GM13976 (cell line): Measurements from ENCODE around the gene HDAC6.
"Not testable (repeated sequence)": the region's sequence is repeated elsewhere in the genome, so short reads cannot be mapped to it uniquely, and the experiment has no call there.

Experiments used
- DNase-seq: peaks from one replicate; pipeline ENCODE4 v3.0.0; 2012; ENCODE audit warnings: low spot score
- in situ Hi-C: fragments of 300-500 bp; cut with MboI; formaldehyde crosslinking; loops from one replicate; pipeline ENCODE4 v1.12.0; 2022; ENCODE audit warnings: low sequenced_read_pairs, mixed read lengths, inconsistent platforms; ENCODE audit not compliant: unreplicated experiment
- TF ChIP-seq, protein P1 (sequence below): IDR thresholded peaks from 2 replicates; pipeline ENCODE4 v1.5.1; 2012; ENCODE audit warnings: borderline replicate concordance, mild to moderate bottlenecking; ENCODE audit not compliant: insufficient read depth; ENCODE audit errors: extremely low read depth, missing control alignments, control extremely low read depth

The HDAC6 gene

DNA sequence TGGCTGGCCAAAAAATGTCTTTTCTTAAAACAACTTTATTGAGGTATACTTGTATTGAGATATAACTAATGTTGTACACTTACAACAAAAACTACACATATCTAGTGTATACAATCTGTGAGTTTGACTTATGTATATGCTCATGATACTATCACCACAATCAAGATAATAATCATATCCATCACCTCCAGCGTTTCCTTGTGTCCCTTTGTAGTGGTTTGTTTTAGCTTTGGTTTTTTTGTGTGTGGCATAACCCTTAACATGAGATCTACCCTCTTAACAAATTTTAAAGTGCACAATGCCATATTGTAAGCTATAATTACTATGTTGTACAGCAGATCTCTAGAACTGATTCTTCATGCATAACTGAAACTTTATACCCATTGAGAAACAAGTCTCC is 47.0 kb downstream of the HDAC6 start:
- TF ChIP-seq, protein P1, sequence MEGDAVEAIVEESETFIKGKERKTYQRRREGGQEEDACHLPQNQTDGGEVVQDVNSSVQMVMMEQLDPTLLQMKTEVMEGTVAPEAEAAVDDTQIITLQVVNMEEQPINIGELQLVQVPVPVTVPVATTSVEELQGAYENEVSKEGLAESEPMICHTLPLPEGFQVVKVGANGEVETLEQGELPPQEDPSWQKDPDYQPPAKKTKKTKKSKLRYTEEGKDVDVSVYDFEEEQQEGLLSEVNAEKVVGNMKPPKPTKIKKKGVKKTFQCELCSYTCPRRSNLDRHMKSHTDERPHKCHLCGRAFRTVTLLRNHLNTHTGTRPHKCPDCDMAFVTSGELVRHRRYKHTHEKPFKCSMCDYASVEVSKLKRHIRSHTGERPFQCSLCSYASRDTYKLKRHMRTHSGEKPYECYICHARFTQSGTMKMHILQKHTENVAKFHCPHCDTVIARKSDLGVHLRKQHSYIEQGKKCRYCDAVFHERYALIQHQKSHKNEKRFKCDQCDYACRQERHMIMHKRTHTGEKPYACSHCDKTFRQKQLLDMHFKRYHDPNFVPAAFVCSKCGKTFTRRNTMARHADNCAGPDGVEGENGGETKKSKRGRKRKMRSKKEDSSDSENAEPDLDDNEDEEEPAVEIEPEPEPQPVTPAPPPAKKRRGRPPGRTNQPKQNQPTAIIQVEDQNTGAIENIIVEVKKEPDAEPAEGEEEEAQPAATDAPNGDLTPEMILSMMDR: no peak
- in situ Hi-C loops: no loop called here
- DNase-seq: no peak

DNA sequence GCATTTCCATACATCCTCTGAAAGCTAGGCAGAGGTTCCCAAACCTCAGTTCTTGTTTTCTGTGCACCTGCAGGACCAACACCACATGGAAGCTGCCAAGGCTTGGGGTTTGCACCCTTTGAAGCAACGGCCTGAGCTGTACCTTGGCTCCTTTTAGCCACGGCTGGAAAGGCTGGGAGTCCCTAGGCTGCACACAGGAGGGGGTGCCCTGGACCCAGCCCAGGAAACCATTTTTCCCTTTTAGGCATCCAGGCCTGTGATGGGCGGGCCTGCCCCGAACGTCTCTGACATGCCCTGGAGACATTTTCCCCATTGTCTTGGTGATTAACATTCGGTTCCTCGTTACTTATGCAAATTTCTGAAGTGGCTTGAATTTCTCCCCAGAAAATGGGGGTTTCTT is 51.0 kb downstream of the HDAC6 start:
- TF ChIP-seq, protein P1: no peak
- DNase-seq: no peak
- in situ Hi-C loops: no loop called here

DNA sequence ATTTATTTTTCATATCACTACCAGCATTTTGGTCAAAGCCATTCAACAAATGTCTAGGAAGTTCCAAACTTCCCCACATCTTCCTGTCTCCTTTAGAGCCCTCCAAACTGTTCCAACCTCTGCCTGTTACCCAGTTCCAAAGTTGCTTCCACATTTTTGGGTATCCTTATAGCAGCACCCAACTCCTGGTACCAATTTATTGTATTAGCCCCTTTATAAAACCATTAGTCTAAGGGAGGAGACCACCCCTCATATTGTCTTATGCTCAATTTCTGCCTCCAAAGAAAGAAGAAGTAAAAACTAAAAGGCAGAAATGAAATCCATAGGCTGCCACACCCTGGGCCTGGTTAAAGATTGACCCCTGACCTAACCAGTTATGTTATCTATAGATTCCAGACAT is 51.6 kb downstream of the HDAC6 start:
- DNase-seq, in situ Hi-C loops: not testable (repeated sequence)

DNA sequence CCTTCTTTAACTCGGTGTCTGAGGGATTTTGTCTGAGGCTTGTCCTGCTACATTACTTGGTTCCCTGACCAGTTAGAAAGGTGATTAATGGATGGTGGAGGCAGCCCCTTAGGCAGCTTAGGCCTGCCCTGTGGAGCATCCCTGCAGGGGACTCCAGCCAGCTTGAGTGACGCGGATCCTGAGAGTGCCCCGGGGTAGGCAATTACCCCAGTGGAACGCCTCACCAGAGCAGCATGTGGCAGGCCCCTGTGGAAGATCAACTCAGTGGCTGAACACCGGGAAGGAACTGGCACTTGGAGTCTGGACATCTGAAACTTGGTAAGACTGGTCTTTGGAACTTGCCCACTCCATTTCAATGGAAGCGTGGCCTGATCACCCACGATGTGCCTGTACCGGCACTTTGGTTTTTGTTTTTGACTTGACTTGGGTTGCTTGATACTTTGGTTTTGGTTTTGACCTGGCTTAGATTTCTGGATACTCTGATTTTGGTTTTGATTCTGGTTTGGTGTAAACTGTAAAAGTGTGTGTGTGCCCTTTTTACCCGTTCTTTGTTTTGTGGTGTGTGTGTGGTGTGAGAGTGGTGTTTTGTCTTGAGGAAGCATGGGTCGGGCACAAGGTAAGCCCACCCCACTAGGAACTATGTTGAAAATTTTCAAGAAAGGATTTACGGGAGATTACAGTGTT is 52.4 kb downstream of the HDAC6 start:
- in situ Hi-C loops, DNase-seq: not testable (repeated sequence)

DNA sequence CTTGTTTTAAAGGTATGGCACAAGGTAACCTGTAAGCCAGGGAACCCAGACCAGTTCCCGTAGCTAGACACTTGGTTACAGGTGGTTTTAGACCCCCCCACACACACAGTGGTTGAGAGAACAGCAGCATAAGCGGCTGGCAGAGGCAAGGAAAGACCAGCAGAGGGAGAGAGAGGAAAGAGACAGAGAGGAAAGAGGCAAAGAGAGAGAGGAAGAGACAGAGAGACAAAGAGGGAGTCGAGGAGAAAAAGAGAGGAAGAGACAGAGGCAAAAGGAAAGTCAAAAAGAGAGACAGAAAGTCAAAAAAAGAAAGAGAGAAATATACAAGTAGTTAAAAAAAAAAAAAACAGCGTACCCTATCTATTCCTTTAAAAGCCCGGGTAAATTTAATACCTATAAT is 53.0 kb downstream of the HDAC6 start:
- TF ChIP-seq, protein P1: no peak
- no peak for DNase-seq
- in situ Hi-C loops: no loop called here

DNA sequence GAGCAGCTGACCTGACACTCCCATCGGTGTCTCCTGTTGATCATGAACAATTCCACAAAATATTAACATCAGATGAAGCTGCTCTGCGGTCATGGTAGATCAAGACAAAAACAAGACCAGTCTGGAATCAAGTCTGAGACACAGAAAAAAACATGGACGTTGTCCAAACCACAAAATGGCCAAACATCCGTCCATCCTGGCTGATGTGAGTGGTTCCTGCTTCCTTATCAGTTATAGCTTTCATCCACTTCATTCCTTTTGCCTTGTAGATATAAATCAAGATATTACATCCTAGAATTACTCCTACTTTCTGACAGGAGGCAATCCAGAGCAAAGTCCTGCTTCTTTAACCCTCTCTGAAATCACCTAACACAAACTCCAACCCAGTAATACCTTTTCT is 62.3 kb downstream of the HDAC6 start:
- TF ChIP-seq, protein P1: no peak
- in situ Hi-C loops: no loop called here
- DNase-seq: no peak

DNA sequence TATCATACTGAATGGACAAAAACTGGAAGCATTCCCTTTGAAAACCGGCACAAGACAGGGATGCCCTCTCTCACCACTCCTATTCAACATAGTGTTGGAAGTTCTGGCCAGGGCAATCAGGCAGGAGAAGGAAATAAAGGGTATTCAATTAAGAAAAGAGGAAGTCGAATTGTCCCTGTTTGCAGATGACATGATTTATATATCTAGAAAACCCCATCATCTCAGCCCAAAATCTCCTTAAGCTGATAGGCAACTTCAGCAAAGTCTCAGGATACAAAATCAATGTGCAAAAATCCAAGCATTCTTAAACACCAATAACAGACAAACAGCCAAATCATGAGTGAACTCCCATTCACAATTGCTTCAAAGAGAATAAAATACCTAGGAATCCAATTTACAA is 70.2 kb downstream of the HDAC6 start:
- DNase-seq, in situ Hi-C loops: not testable (repeated sequence)
